Heart right ventricle (tissue), 16 donors: ENCODE measurements around the gene DENND1A. TPM values are rescaled to one million over a fixed set of nuclear protein-coding genes. Genes with fewer than 3 reads are reported as not detected.
"Not testable (repeated sequence)": the region's sequence is repeated elsewhere in the genome, so short reads cannot be mapped to it uniquely, and the experiment has no call there.

Source experiments
- ATAC-seq, 8 donors: fragments of 200-7000 bp; cut with Tn5 transposase; one replicate each; pipeline ENCODE4 v1.9.1; 2020; ENCODE audit warnings: mild to moderate bottlenecking in 8 of 8, moderate library complexity in 8 of 8, moderate number of reproducible peaks in 1 of 8
- DNase-seq, 2 donors: peaks; one replicate each; pipeline ENCODE4 v3.0.0-alpha.2; 2020
- H3K27ac ChIP-seq, 10 donors: fragments of 200-600 bp; sonication (generic) in 2 of 10; one replicate each; pipeline versions ENCODE4 v1.5.0 to v1.8.0; 2020 to 2022; ENCODE audit warnings: mild to moderate bottlenecking in 3 of 10
- H3K27me3 ChIP-seq, 7 donors: fragments of 200-600 bp; one replicate each; pipeline ENCODE4 v1.8.0; 2021 to 2022; ENCODE audit warnings: mild to moderate bottlenecking in 2 of 7
- H3K36me3 ChIP-seq, 9 donors: fragments of 200-600 bp; sonication (generic) in 1 of 9; one replicate each; pipeline versions ENCODE4 v1.5.0 to v1.8.0; 2020 to 2022; ENCODE audit warnings: mild to moderate bottlenecking in 2 of 9
- H3K4me1 ChIP-seq, 9 donors: fragments of 200-600 bp; sonication (generic) in 1 of 9; one replicate each; pipeline versions ENCODE4 v1.5.0 to v1.8.0; 2020 to 2022; ENCODE audit warnings: mild to moderate bottlenecking in 4 of 9
- H3K4me3 ChIP-seq, 10 donors: fragments of 200-600 bp; sonication (generic) in 2 of 10; one replicate each; pipeline versions ENCODE4 v1.5.0 to v1.8.0; 2020 to 2022; ENCODE audit warnings: mild to moderate bottlenecking in 7 of 10, moderate library complexity in 2 of 10
- H3K9me3 ChIP-seq, 11 donors: fragments of 200-600 bp in 10 of 11; sonication (generic) in 2 of 11; one replicate each; pipeline versions ENCODE4 v1.5.0 to v1.8.0; 2013 to 2022; ENCODE audit warnings: mild to moderate bottlenecking in 2 of 11, control low read depth in 1 of 11, moderate library complexity in 1 of 11
- WGBS, 2 donors: extraction: QIAGEN DNeasy Blood & Tissue Kit; methylation state at CpG; one replicate each; pipeline ENCODE4 v1.1.7; 2013; ENCODE audit warnings: inconsistent platforms in 1 of 2; 5-methylcytosine and 5-hydroxymethylcytosine counted together
- intact Hi-C, 10 donors: fragments of 100-400 bp; cut with DNase I; formaldehyde crosslinking; loops; one replicate each; pipeline versions ENCODE4 v1.11.1 to v1.14.2; 2022
- polyA plus RNA-seq, 2 donors: library from polyadenylated mRNA; stranded (reverse); fragments of 200-250 nt; gene quantifications; one replicate each; pipeline ENCODE4 v1.2.3, GENCODE V29; 2013
- total RNA-seq, 10 donors: library from RNA; stranded (reverse); fragmentation: NEBNext Ultra II Directional in 3 of 10; extraction: Animal tissue kit (Norgen Biotek cat#: 25700) in 3 of 10; gene quantifications; one replicate each; pipeline versions ENCODE4 v1.2.1 to v1.2.4, GENCODE V29; 2021 to 2023
- TF ChIP-seq, protein P1 (sequence below), 9 donors: fragments of 200-600 bp; sonication (generic) in 2 of 9; IDR thresholded peaks; one replicate each; pipeline versions ENCODE4 v1.5.0 to v1.8.0; 2021 to 2022; ENCODE audit warnings: antibody characterized with exemption in 9 of 9, mild to moderate bottlenecking in 5 of 9, moderate library complexity in 1 of 9
- donor health status: Arrhythmogenic right ventricular cardiomyopathy.
- donor health status: ischemic (EF 13 %, LVEDD 7.1; RV severe dilation, severe dysfunction).
- donor health status: healthy with polysubstance abuse.
- donor health status: DM: no; HTN: yes; CAD: no.
- donor health status: DM: no; HTN: no; CAD: no.
- donor health status: ischemic (EF 25% LVEDD 6.9; RV normal size, moderate dysfunction).
- donor health status: ischemic (EF 25% LVEDD 5.7; RV mildly dilated, moderate dysfunction).
- donor health status: healthy.
- donor health status: DM: yes; HTN: yes; CAD: no.
- donor health status: Ischemic cardiomyopathy.
- donor health status: ischemic (EF 35%, LVEDD 5.7; RV mildly dilated, moderate dysfunction).
- donor health status: nonischemic (EF 11% LVEDD 7.7; RV severe dilation, severe dysfunction).
- donor health status: DM: yes; HTN: yes; CAD: no.
- donor health status: PGD.
- donor health status: ischemic (EF 29% LVEDD 5.4; RV normal size, mild dysfunction).
- donor health status: nonischemic (EF 23%, LVEDD 6.1; RV moderate dilation, normal function).

Gene DENND1A
- total and polyA plus RNA-seq, 12 donors: 7.3 to 19.6 (median 12.2) TPM

DNA sequence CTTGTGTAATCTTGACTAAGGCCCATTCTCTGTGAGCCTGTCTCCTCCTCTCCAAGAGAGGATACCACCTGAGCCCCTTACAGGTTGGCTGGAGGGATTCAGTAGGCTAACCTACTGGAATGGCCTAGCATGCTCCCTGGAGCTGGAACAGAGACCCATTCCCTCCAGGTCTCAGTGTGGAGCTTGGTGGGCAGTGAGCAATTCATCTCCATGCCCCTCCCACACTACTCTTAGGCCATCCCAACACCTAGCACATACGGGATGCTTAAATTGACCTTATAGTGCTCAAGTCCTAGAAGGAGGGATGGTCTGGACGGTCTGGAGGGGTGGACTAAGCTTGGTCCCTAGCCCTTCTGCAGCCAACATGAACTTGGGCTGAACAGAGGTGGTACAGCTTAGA is 498.3 kb downstream of the DENND1A start:
- TF ChIP-seq, protein P1, sequence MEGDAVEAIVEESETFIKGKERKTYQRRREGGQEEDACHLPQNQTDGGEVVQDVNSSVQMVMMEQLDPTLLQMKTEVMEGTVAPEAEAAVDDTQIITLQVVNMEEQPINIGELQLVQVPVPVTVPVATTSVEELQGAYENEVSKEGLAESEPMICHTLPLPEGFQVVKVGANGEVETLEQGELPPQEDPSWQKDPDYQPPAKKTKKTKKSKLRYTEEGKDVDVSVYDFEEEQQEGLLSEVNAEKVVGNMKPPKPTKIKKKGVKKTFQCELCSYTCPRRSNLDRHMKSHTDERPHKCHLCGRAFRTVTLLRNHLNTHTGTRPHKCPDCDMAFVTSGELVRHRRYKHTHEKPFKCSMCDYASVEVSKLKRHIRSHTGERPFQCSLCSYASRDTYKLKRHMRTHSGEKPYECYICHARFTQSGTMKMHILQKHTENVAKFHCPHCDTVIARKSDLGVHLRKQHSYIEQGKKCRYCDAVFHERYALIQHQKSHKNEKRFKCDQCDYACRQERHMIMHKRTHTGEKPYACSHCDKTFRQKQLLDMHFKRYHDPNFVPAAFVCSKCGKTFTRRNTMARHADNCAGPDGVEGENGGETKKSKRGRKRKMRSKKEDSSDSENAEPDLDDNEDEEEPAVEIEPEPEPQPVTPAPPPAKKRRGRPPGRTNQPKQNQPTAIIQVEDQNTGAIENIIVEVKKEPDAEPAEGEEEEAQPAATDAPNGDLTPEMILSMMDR (IDR thresholded peaks at IDR 0.05): no peak
- intact Hi-C loops: no loop called here
- 93 to 100% methylated on average over 2 of the region's 2 CpGs for WGBS, 2 donors
- Histone ChIP-seq H3K4me3 (no peak overlapping the region), H3K4me1 (no peaks in the 10 kb centered on the region), H3K9me3 (peaks cover 0 to 18% (median 0%) of the 10 kb centered on the region in 11 donors), H3K27ac (no peak overlapping the region), H3K36me3 (peaks cover 0 to 52% (median 0%) of the 10 kb centered on the region in 9 donors), H3K27me3 (no peaks in the 10 kb centered on the region)
- DNase-seq: no peak
- ATAC-seq: peak in 1 of 8 donors; percentile 9

DNA sequence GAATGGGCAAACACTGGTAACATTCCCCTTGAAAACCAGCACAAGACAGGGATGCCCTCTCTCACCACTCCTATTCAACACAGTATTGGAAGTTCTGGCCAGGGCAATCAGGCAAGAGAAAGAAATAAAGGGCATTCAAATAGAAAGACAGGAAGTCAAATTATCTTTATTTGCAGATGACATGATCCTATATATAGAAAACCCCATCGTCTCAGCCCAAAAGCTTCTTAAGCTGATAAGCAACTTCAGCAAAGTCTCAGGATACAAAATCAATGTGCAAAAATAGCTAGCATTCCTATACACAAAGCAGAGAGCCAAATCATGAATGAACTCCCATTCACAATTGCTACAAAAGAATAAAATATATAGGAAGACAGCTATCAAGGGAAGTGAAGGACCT is 501.5 kb downstream of the DENND1A start:
- not testable (repeated sequence) for H3K4me1 ChIP-seq, H3K27ac ChIP-seq, DNase-seq, H3K4me3 ChIP-seq, ATAC-seq, H3K27me3 ChIP-seq
- peaks cover 0 to 18% (median 0%) of the 10 kb centered on the region in 11 donors for H3K9me3 ChIP-seq
- H3K36me3 ChIP-seq: peaks cover 0 to 36% (median 3%) of the 10 kb centered on the region in 9 donors
- WGBS, 2 donors: 21 to 31% methylated on average over 1 of the region's 1 CpG
- intact Hi-C loops: loop anchor here in 1 of 10 donors (10.0 kb wide), 1 partner anchor 616 kb away; no protein-coding TSS in a partner anchor

DNA sequence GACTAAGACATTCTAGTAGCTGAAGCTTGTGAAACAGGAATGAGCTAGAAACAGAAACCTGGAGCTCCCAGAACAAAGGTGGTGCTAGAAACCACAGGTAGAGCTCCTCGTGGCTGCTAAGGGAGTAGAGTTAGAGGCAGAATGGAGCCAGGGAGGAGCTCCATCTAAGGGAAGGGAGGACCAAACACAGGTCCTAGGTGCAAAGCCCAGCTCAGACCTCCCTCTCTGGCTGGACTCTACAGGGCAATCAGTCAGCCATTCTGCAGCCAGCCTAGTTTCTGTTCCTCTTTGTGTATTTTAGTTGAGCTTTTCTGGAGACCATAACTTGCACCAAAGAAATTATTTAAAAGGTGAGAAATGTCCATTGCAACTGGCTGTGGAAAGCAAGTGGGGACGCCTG is 503.5 kb downstream of the DENND1A start:
- H3K36me3 ChIP-seq: peaks cover 0 to 38% (median 3%) of the 10 kb centered on the region in 9 donors
- 91 to 93% methylated on average over 2 of the region's 2 CpGs for WGBS, 2 donors

DNA sequence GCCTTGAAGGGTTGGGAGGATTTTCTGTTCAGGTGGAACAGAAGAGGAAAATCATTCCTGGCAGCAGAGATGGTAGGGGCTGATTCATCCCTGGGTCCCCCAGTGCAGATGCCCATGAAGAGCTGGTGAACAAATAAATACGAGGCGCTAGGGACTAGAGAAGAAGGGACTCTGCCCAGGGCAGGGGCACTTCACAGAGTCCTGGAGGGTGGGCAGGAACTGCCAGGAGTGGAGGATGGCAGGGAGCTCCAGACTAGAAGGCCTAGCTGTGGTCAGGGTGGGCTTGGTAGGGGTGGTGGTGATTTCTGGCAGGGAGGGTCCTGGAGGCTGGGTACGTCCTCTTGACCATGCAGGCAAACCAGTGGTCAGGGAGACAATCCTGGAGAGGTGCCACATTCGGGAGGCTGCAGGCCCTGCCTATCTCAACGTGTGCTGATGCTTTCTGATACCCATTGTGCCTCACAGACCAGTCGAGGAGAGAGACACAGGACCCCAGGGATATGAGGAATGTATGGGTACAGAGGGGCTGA is 504.0 kb downstream of the DENND1A start:
- TF ChIP-seq, protein P1 (IDR thresholded peaks at IDR 0.05): no peak
- no peak for ATAC-seq
- H3K4me3 ChIP-seq: no peak overlapping the region

More for the DNA sequence above, 503.5 kb downstream of the DENND1A start:
- intact Hi-C loops: loop anchor here in 1 of 10 donors (10.0 kb wide), 1 partner anchor 618 kb away; no protein-coding TSS in a partner anchor
- Histone ChIP-seq H3K4me1 (no peaks in the 10 kb centered on the region), H3K4me3 (no peak overlapping the region), H3K9me3 (peaks cover 0 to 18% (median 0%) of the 10 kb centered on the region in 11 donors), H3K27ac (no peak overlapping the region), H3K27me3 (no peaks in the 10 kb centered on the region)
- DNase-seq (no peak), ATAC-seq (no peak)
- TF ChIP-seq, protein P1 (IDR thresholded peaks at IDR 0.05): no peak

More for the DNA sequence above, 504.0 kb downstream of the DENND1A start:
- Histone ChIP-seq H3K27me3 (no peaks in the 10 kb centered on the region), H3K4me1 (no peaks in the 10 kb centered on the region), H3K27ac (no peak overlapping the region), H3K36me3 (peaks cover 0 to 38% (median 3%) of the 10 kb centered on the region in 9 donors), H3K9me3 (peaks cover 0 to 18% (median 0%) of the 10 kb centered on the region in 11 donors)
- intact Hi-C loops: loop anchor here in 1 of 10 donors (10.0 kb wide), 1 partner anchor 619 kb away; no protein-coding TSS in a partner anchor
- 81 to 91% methylated on average over 6 of the region's 6 CpGs for WGBS, 2 donors
- DNase-seq: no peak
